Lower leg skin (tissue), 4 donors: ENCODE results near the gene HYDIN. TPM values are rescaled to one million over a fixed set of nuclear protein-coding genes. Genes with fewer than 3 reads are reported as not detected.

Experiments
- DNase-seq, 2 donors: peaks; one replicate each; pipeline ENCODE4 v3.0.0-alpha.2; 2019; ENCODE audit warnings: low spot score in 2 of 2
- H3K4me3 ChIP-seq: fragments of 200-600 bp; sonication (generic); 2 replicates; pipeline ENCODE4 v1.5.1; 2017; ENCODE audit warnings: mild to moderate bottlenecking, low read depth; ENCODE audit not compliant: poor library complexity, severe bottlenecking
- CTCF ChIP-seq, 3 donors: fragments of 450-650 bp; IDR thresholded peaks; one replicate each; pipeline ENCODE4 v1.5.1; 2016; ENCODE audit warnings: antibody characterized with exemption in 3 of 3, mild to moderate bottlenecking in 3 of 3, moderate library complexity in 2 of 3
- POLR2A ChIP-seq, 2 donors: fragments of 450-650 bp; IDR thresholded peaks; one replicate each; pipeline ENCODE4 v1.6.1; 2016 to 2017; ENCODE audit warnings: antibody characterized with exemption in 2 of 2, mild to moderate bottlenecking in 1 of 2, moderate library complexity in 1 of 2
- WGBS, 2 donors: methylation state at CpG; one replicate each; pipeline ENCODE4 v1.1.5; 2018; 5-methylcytosine and 5-hydroxymethylcytosine counted together
- intact Hi-C: fragments of 100-400 bp; cut with DNase I; formaldehyde crosslinking; loops from one replicate; pipeline ENCODE4 v1.15.0; 2023; ENCODE audit warnings: low total_unique reads
- total RNA-seq, 4 donors: library from RNA; depleted of rRNA; stranded (reverse); fragments of >200 nt; gene quantifications; one replicate each; pipeline ENCODE4 v1.1.0, GENCODE V29; 2016

The HYDIN gene
- total RNA-seq, 4 donors from 2014 or later: 0.15 to 2.3 (median 1.5) TPM; not detected in 1

GRCh38 chr16:71244521-71244920, 14.0 kb upstream of the HYDIN start:
- no peak overlapping the region for H3K4me3 ChIP-seq
- DNase-seq: no peak
- intact Hi-C loops: no loop called here
- TF ChIP-seq CTCF (IDR thresholded peaks at IDR 0.05) (no peak), POLR2A (IDR thresholded peaks at IDR 0.05) (no peak)
- 89 to 96% methylated on average over 1 of the region's 1 CpG for WGBS, 2 donors

GRCh38 chr16:71242601-71243000, 12.1 kb upstream of the HYDIN start:
- TF ChIP-seq CTCF (IDR thresholded peaks at IDR 0.05): no peak
- no peak for TF ChIP-seq POLR2A (IDR thresholded peaks at IDR 0.05)
- no peak overlapping the region for H3K4me3 ChIP-seq
- 57 to 60% methylated on average over 3 of the region's 3 CpGs for WGBS, 2 donors
- intact Hi-C loops: no loop called here
- DNase-seq: no peak

GRCh38 chr16:71242036-71242435, 11.5 kb upstream of the HYDIN start:
- no peak for DNase-seq
- TF ChIP-seq CTCF (IDR thresholded peaks at IDR 0.05) (no peak), POLR2A (IDR thresholded peaks at IDR 0.05) (no peak)
- 78 to 84% methylated on average over 4 of the region's 4 CpGs for WGBS, 2 donors
- H3K4me3 ChIP-seq: no peak overlapping the region
- intact Hi-C loops: no loop called here

- no peak overlapping the region for H3K4me3 ChIP-seq
- DNase-seq: no peak
- WGBS, 2 donors: 98 to 100% methylated on average over 1 of the region's 1 CpG
- TF ChIP-seq POLR2A (IDR thresholded peaks at IDR 0.05) (no peak), CTCF (IDR thresholded peaks at IDR 0.05) (no peak)
- intact Hi-C loops: no loop called here
Observed at GRCh38 chr16:71229344-71229743, 1.2 kb downstream of the HYDIN start.

GRCh38 chr16:71226229-71227141, 4.0 kb downstream of the HYDIN start:
- DNase-seq: no peak
- WGBS, 2 donors: 80 to 93% methylated on average over 5 of the region's 5 CpGs
- no peak for TF ChIP-seq POLR2A (IDR thresholded peaks at IDR 0.05)
- no peak for TF ChIP-seq CTCF (IDR thresholded peaks at IDR 0.05)
- no peak overlapping the region for H3K4me3 ChIP-seq
- intact Hi-C loops: no loop called here
